HG03025 (cell line): ENCODE results near the gene SBNO2.
A peak's percentile ranks its signal among the peaks of the same experiment; 100 is the strongest.
"Not testable (repeated sequence)": the region's sequence is repeated elsewhere in the genome, so short reads cannot be mapped to it uniquely, and the experiment has no call there.

Source experiments
- ATAC-seq: cut with Tn5 transposase; IDR thresholded peaks from one replicate; pipeline ENCODE4 v1.9.1; 2021; ENCODE audit warnings: mild to moderate bottlenecking, moderate library complexity; ENCODE audit not compliant: unreplicated experiment, low FRiP score

SBNO2 gene

DNA sequence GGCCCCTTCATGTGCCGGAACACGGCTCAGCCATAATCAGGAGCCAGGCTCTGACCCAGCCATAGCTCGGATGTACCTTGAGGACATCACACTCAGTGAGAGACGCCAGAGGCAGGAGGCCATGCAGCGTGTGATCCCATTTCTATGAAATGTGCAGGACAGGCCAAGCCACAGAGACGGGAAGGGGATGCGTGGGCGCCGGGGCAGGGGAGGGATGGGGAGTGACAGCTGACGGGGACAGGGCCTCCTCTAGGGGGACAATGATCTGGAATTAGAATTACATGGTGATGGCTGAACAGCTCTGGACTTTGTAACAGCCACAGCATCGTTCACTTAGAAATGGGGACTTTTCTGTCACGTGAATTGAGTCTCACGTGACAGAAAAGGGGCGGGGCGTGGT is 34.9 kb downstream of the SBNO2 start:
- no peak for ATAC-seq

DNA sequence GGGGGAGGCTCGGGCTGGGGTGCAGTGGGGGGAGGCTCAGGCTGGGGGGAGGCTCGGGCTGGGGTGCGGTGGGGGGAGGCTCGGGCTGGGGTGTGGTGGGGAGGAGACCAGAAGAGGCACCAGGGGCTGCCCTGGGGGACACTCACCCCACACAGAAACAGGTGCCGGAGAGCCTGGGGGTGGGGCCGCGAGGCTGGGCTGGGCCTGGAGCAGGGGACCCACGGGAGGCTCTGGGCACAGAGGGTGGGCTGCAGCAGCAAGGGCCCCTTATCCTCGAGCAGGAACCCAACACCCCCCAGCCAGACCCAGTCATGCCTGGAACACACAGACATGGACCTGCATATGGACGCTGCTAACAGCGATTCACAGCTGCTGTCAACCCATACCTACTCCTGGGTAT is 35.9 kb downstream of the SBNO2 start:
- ATAC-seq: no peak

DNA sequence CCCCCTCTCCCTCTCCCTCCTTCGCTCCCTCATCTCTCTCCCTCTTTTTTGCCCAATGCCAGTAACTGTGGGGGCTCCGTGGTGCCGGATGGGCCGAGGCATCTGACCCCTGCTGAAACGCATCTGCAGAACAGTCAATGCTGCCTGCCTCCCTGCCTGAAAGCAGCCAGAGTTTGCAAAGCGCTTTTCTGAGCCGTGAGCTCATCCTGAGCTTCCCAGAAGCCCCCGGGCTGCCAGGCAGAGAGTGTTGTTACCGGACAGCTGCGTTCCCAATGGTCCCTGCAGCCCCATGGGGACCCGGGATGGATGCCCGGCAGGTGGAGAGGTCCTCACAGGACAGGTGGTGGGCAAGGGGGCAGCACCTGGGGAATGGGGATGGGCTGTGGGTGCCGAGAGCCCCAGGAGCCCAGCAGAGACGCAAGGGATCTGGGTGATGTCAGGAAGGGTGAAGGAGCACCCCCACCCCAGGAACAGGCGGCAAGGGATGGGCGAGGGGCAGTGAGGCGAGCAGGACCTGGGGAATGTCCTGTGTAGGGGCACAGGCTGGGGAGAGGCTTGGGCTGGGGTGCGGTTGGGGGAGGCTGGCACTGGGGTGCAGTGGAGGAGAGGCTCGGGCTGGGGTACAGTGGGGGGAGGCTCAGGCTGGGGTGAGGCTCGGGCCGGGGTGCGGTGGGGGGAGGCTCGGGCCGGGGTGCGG is 37.3 kb downstream of the SBNO2 start:
- ATAC-seq: no peak

DNA sequence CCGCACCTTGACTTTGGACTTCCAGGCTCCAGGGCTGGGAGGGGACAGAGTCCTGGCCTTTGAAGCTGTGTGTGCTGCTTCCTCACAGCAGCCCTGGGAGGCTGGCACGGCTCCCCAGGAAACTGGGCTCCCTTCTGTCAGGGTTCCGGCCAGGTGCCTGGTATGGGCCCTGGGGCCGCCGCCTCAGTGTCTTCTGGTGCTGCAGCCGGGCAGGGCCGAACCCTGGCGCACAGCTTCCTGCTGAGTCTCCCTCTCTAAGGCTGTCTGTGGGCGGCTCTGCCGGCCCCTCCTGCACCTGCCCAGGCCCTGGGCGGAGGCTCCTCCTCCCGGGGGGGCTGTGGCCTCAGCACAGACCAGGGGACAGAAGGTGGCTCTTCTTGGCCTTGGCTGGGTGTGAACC is 37.9 kb downstream of the SBNO2 start:
- no peak for ATAC-seq

DNA sequence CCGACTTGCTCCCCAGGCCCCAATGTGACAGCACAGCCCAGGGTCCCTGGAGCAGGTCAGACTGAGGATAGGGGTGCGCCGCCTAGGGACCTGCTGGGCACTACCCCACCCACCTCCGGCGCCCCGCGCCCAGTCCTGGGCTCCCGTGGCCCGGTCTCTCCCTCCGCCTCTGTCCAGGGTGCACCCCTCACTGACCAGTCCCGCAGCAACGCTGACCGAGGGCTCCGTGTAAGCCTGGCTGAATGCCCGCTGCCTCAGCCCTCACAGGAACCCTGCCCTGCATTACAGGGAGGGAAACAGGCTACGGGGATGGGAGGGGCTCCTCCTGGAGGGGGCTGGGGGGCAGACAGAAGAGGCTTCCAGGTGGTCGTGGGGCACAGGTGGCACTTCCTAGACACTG is 38.6 kb downstream of the SBNO2 start:
- ATAC-seq: no peak

DNA sequence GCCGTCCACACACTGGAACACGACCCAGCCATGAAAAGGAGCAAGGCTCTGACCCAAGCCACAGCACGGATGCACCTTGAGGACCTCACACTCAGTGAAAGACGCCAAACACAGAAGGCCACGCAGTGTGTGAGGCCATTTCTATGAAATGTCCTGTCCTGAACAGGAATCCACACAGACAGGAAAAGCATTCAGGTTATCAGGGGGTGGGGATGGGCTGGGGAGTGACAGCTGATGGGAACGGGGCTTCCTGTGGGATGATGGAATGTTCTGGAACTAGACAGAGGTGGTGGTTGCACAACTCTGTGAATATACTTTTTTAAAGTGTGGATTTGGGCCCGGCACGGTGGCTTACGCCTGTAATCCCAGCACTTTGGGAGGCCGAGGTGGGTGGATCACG is 39.6 kb downstream of the SBNO2 start:
- no peak for ATAC-seq

DNA sequence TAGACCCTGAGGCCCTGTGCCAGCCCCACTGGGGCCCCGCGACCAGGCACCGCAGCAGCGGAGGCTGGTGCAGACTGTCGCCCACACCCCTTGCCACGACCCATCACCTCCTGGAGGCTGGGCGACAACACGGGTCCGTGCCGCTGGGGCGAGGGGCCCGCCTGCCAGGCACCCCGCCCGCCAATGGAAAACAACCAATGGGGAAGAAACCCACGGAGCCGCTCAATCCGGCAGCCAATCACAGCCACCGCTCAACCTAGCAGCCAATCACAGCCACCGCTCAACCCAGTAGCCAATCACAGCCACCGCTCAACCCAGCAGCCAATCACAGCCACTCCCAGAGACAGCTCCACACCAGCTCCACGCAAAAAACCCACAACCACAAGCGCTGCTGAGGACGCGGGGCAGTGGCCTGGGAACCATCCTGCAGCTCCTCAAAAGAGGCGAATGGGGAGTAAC is 40.6 kb downstream of the SBNO2 start:
- ATAC-seq: peak; percentile 66

DNA sequence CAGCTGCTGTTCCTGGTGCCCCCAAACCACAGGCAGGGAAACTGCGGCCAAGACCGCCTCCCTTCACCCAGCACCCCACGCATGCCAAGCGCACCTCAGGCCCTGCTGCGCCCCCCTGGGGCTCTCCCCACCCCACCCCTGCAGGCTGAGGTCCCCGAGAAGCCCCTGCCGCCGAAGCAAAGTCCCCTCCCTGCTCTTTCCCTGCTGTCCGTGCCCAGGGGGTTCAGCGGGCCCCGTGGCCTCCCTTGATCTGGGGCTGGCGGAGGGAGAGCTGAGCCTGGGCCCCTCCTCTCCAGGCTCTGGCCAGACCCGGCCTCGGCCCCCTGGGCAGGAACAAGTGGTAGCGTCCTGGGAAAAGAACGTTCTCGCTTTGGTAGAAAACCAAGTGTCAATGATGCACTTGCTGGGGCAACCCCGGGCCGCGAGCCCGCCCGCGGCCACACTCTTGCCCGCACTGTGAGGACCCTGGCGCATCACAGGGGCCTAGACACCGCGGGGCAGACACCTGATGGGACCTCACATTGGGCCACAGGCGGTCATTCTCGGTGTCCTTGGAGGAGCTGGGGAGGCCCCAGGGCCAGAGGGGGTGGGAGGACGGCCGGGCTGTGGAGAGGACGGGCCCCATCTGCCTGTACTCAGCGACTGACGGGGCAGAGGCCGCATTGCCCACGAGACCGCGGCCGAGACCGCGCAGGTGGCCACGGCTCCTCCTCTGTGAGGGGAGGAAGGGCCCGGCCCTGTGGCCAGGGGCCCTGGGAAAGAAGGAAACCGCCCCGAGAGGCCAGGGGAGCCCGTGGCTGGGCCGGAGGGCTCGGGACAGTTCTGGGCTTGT is 41.3 kb downstream of the SBNO2 start:
- peak; percentile 1 for ATAC-seq

DNA sequence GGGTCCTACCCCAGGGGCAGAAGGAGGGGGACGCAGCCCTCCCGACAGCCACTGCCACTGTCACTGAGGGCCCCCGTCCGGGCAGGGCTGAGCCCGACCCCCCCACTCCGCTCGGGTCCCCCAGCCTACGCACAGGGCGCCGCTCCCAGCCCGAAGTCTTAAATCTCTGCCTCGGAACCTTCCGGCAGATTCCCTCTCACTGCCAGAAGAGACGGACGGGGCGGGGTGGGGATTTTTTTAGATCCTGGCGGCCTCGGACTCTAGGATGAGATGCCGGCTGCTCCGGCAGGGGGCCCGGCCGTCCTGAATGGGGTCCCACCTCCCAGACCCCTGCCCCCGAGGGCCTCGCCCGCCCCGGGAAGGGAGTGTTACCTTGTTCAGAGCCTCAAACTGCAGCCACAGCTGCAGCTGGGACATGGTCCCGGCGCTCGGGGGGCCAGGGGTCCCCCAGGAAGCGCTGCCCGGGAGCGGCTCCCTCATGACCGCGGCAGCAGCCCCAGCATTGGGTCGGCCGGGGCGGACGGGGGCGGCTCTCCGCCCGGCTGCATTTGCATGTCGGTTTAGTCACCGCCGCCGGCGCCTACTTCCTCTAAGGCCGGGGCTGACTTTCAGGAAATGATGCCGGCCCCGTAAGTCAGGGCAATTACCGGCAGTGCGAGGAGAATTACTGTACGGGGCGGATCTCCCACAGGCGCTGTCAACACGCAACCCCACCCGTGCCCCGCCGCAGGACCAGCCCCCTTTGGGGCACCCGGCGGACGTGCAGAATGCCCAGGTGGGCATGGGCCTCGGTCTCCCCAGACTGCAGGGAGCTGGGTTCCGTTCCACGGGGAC is 42.1 kb downstream of the SBNO2 start:
- no peak for ATAC-seq

DNA sequence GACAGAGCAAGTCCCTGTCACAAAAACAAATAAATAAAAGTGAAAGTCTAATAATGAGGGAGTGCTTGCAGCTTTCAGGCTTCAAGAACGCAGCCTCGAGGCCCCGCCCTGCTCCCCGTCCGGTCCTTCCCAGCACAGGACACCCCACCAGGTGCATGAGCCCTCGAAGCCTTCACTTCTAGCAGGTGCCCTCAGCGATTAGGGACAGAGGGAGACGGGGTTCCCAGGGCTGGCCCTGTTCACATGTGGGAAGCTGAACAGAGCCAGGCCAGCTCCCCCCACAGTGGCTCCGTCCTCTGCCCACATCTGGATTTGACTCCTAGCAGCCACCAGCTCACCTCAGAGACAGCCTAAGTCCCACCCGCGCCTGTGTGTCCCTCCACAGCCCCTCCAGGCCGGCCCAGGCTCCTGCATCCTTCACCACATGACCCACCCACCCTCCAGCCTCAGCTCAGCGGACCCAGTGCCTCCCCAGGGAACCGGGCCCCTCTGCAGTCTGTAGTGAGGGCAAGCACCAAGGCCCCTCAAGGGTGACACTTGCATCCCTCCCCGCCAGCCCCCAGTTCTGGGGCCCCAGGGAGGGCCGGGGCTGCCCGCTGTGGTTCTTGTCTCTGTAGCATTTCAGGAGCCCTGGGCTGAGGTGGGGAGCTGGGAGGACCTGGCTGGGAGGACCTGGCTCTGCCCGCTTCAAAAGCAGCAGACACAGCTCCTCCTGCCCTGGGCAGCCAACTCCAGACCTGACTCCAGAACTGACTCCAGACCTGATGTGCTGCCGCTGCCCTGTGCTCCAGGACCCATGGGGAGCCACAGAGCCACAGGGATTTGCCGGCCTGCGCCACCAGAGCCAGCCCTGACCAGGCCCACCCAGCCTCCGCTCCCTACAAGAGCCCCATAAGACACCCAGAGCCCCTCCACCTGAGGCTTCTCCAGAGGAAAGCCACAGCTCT is 43.0 kb downstream of the SBNO2 start:
- ATAC-seq: no peak

DNA sequence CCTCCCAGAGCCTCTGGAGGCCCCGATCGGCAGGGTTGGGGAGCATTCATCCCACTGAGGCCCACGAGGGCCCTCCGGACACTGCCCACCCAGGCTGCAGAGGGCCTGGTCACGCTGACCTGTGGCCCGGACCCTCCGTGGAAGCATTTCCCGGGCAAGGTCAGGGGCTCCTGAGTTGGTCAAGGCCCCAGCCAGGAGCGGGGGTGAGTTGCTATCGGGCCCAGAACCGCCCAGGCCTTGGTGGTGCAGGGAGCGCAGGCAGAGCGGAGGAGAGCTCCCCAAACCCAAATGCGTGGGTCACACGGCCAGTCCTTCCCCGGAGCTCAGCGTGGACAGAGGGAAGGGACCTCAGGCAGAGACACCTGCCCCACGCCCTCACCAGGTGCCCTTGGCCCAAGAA is 44.5 kb downstream of the SBNO2 start:
- no peak for ATAC-seq

DNA sequence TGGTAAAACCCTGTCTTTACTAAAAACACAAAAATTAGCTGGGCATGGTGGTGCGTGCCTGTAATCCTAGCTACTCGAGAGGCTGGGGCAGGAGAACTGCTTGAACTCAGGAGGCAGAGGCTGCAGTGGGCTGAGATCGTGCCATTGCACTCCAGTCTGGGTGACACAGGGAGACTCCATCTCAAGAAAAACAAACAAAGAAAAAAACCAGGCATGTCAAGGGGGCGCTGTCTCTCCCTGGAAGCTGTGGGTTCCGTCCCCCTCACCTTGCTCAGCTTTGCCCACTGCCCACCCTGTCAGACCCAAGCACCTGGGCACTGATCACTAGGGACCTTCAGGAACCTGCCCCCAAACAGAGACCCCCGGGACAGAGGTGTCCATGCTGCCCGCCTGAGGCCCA is 45.0 kb downstream of the SBNO2 start:
- not testable (repeated sequence) for ATAC-seq

DNA sequence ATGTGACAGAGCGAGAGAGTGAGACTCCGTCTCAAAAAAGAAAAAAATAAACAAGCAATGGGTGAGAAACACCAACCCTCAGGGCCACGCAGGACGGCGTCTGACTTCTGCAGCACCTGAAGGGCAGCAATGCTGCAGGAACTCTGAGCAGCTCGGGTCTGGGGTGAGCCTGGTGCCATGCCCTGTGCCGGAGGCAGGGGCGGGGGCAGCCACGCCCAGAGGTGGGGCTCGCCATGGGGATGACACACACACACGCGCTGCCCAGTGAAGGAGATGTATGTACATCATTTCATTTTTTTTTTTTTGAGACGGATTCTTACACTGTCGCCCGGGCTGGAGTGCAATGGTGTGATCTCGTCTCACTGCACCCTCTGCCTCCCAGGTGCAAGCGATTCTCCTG is 46.0 kb downstream of the SBNO2 start:
- no peak for ATAC-seq

DNA sequence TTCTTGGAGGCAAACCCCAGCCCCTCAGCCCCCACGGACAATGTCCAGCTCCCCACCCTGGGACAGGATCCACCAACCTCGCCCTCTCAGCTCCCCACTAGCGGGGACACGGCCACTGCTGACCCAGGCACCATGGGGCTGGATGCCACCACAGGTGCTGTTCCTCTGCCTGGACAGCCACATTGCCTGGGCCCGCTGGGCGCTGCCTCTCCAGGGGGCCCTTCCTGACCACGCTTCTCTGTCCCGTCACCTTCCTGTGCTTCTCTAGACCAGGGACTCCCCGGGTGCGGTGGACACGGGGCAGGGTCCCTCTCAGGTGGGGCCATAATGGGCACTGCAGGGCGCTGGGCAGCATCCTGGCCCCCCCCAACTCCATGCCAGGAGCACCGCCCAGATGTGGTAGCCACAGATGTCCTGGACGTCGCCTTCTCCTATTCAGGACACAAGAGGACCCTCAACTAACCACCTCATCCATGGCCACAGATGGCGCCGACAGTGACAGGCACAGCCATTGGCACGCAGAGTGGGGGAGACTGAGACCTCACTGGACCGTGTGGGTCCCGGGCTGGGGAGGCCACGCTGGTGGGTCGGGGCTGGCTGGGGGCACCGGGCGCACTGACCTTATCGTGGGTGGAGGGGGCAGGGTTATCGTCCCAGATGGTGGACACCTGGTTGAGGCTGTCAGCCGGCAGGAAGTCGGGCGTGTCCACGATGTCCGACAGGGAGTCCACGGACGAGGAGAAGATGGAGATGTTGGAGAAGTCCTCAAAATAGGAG is 46.9 kb downstream of the SBNO2 start:
- ATAC-seq: no peak

DNA sequence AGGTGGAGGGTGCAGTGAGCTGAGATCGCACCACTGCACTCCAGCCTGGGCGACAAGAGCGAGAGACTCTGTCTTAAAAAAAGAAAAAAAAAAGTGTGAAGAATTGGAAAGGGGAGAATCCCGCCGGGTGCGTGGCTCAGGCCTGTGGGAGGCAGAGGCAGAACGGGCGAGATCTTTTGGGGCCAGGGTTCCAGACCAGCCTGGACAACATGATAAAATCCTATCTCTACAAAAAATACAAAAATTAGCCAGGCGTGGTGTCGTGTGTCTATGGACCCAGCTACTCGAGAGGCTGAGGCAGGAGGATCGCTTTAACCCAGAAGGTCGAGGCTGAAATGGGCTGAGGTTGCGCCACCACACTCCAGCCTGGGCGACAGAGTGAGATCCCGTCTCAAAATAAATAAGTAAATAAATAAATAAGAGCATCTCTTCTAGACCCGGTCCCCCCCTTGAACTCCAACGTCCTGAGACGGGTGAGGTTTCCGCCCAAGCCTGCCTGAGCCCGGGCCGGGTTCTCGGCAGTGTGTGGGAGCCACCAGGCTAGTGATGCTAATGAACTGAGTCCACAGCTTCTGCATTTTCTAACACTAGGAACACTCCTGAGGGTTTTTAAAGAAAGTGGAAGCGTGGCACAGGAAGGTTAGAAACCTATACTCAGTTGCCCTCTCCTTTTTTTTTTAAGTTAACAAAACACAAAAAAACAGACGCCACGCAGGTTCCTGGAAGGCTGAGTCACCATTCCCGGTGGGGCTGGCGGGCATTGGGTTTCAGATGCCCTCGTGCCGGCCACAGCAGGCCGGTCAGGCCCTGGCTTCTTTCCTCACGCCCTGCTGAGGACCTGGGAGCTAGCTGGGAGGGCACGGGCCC is 48.2 kb downstream of the SBNO2 start:
- ATAC-seq: no peak

DNA sequence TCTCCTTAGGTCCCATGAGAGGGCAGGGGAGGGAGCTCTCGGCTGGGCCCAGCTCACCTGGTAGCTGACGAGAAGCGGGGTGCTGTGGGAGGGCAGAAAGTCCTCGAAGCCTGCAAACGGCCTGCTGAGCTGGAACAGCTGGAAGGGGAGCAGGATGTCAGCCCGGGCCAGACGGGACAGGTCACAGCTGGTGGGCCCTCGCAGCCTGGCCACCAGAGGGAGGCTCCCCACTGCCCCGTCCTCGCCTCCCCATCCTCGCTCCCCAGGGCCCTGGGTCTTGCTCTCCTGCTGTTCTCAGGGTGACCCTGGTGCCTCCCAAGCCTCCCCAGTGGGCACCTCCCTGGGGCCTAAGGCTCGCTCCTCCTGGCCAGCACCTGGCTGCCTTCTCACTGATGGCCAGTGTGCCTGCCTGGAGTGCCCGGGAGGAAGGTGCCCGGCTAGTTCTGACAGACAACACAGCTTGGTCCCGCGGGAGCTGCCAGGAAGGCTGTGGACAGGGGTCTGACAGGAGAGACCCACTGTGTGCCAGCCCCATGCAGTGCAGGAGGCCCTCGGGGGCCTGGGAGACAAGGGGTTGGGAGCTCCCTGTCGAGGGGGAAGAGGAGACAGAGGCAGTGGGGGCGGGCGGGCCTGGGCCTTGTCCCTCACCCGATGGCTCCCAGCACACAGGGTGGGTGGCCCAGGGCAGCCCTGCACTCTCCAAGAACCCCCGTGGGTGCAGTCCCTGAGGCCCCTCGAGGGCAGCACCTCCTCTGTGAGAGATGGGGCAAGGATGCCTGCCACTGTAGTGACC is 50.0 kb downstream of the SBNO2 start:
- no peak for ATAC-seq

DNA sequence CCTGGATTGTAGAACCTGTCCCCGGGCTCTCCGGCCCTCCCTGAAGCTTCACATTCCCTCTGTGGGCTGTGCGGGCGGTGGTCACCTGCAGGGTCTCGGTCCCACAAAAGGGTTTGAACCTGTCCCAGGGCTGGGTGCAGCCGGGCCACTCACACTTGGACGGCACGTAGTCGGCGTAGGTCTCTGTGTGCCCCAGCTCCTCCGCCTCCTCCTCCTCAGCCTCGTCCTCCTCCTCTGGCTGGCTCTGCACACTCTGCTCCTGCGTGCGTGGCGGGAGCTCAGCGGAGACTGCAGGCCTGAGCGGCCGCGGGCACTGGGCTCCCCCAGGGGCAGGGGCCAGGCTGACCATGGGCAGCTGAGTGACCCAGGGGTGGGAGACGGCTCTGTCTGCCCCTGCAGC is 50.7 kb downstream of the SBNO2 start:
- no peak for ATAC-seq

DNA sequence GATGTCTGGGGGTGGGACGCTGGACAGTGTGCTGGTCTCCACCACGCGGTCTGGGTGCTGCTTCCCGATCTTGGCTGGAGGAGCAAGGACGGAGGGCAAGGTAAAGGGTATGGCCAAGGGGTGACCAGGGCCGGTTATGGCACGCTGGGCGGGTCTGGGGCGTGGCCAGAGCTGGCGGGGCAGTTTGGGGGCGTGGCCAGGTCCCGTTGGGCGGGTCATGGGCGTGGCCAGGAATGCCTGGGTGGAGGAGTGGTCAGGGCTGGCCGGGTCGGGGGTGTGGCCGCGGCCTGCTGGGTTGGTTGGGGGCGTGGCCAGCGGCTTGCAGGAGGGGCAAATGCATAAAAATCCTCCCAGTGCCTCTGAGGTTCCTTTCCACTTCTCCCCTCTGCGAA is 51.1 kb downstream of the SBNO2 start:
- ATAC-seq: no peak
